HG03103 (cell line): ENCODE measurements around the gene MAP6D1.
A peak's percentile ranks its signal among the peaks of the same experiment; 100 is the strongest.
"Not testable (repeated sequence)": the region's sequence is repeated elsewhere in the genome, so short reads cannot be mapped to it uniquely, and the experiment has no call there.

Source experiments
- ATAC-seq: cut with Tn5 transposase; IDR thresholded peaks from one replicate; pipeline ENCODE4 v1.9.1; 2021; ENCODE audit warnings: low read depth; ENCODE audit not compliant: unreplicated experiment

Gene MAP6D1

DNA sequence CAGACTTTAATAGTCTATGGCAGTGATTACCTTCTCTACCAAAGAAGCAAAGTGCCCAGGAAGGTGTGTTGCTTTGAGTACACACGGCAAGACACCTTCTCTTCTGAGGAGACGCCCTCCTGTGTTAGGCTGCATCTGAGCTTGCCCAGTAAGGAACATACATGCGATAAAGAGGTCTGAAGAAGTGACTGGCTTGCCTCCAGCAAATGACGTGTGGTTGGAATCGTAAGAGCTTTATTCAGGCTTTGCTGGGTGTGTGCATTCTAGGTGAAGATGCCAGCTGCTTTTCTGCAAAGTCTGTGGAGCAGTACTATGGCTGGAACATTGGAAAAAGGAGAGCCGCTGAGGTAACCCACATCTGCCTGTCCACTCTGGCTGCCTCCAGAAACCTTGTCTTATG is 22.4 kb downstream of the MAP6D1 start:
- no peak for ATAC-seq

DNA sequence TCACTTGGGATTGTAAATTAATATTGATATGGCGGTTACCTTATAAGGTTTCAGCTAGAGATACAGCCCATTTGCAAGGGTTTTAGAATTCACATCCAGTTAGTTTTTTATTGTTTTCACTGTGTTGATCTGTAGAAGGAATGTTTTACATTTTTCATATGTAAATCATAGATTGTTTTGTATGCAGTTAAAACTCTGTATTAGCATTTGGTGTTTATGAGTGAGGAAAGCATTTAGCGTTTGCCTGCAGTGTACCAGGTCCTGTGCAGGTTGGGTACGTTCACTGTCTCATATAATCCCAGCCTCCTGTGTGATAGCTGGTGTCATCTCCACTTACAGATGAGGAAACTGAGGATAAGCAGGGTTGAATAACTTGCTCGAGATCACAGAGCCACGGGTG is 23.8 kb downstream of the MAP6D1 start:
- no peak for ATAC-seq

DNA sequence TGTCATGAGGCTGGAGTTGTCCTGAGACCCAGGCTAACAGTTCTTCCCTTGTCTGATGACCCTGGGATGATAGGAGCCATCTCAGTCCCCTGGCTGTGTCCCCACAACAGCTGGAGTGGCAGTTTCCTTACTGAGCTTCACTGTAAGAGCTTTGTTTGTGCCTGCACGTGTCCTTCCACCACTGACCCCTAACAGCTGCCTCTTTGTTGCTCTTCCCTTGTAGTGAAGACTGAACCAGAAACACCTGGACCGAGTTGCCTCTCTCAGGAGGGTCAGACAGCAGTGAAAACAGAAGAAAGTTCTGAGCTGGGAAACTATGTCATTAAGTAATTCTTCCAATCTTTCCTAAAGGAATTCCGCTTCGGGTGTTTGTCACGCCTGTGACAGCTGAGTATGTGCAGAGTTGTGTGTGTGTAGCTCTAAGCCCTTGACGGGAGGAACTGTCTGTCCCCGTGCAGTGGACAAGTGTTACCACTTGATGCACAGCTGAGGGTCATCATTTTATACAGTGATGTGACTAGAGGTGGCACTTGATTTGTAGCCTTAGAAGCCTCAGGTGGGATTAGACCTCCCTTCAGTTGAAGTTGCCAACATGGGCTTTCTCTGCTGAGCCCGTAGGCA is 25.0 kb downstream of the MAP6D1 start:
- ATAC-seq, result no peak

DNA sequence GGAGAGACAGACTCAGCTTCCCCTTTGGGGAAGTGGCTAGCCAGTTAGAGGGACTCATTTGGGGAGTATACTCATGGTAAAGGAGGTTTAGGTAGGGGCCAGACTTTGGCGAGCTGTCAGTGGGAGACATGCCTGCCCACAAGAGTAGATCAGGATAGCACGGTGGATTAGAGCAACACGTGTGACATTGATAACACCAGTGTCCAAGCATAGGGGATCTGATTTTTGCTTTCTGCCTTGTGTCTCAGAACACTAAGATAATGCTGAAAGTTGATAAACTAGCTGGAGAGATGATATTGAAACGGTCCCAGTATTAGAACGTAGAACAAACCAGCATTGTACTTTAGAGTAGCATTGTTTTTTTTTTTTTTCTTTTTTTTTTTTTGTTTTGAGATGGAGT is 25.9 kb downstream of the MAP6D1 start:
- ATAC-seq, result no peak

DNA sequence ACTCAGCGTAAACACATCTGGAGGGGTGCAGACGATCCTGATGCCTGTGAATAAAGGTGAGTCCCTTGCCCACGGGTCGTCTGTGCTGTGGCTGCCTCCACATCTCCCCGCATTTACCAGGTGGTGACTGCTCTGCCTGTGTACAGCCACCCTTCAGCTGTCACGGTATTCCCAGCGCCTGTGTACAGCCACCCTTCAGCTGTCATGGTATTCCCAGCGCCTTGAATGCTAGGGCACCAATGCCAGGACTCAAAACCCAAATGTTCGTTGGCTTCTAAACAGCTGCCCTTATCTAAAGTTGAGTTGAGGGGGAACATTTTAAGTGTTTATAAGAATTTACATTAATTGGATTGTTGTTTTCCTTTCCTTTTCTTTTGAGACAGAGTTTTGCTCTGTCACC is 27.4 kb downstream of the MAP6D1 start:
- no peak for ATAC-seq

DNA sequence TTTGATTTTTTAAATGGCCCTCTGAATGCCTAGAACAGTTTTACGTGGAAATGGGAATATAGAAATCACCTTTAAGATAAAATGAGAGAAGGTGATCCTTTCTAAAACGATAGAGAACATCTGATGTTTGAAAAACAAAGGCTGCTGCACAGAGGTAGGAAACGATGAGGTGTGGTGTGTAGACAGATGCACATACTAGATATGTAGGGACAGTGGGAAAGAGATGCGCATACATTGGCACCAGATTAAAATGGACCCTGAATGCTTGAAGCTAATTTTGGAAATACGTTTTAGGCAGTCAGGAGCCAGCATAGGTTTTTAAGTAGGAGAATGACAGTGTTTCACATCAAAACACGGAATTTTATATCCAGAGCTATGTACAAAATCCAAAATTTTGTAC is 29.0 kb downstream of the MAP6D1 start:
- no peak for ATAC-seq

DNA sequence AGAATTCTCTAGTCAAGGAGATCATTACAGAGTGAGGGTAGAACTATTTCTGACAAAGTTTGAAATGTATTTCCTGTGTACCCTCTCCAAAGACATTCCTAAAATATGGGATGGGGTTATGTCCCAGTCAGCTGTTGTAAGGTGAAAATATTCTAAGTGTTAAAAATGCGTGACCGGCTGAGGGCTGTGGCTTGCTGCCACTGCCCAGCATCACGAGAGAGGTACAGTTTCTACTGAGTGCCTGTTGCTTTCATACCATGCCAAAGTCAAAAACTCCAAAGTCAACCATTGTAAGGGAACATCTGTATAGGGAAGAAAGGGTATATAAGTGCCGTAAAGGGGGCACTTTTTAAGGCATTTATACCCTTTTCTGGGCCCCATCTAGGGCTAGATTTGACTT is 30.9 kb downstream of the MAP6D1 start:
- no peak for ATAC-seq

DNA sequence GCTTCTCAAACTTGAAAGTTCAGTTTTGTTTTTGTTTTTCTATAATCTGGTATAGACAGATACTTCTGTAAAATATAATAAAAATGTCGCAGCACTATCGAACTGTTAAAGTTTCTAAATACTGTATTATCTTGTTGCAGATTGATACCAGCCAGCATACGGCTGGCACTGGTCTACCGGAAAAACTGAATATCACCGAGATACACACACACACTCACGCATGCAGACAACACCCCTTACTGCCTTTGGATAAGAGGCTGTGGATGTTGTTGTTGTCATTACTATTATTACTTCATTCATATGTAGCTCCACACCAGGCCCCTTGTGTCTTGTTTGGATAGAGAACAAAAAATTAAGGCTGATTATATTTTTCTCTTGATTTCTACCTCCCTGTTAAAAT is 32.4 kb downstream of the MAP6D1 start:
- ATAC-seq, result no peak

DNA sequence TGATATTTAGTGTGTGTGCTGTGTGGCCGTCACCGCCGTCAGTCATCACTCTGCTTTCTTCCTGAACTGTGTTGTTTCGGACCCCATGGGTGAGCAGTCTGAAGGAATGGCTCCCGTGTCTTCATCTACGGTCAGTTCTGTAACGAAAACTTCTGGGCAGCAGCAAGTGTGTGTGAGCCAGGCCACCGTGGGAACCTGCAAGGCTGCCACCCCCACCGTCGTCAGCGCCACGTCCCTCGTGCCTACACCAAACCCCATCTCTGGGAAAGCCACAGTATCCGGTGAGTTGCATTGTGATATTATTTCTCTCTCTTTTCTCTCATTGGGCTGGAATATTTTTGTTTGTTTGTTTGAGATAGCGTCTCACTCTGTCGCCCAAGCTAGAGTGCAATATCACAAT is 34.7 kb downstream of the MAP6D1 start:
- ATAC-seq, result no peak

DNA sequence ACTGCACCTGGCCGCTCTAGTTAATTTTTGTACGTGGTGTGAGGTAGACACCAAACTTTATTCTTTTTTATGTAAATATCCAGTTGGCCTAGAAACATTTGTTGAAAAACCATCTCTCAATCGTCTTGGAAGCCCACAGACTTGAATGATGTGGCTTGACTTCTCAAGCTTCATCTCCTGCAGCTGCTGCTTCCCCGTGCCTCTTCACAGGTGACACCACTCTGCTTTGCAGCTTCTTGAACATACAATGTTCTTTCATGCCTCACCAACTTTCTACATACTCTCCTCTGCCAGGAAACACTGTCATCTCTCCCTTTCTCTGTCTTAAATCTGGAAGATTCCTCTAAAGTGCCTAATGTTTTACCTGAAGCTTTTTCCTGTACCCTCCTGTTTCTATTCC is 35.6 kb downstream of the MAP6D1 start:
- ATAC-seq, result no peak

DNA sequence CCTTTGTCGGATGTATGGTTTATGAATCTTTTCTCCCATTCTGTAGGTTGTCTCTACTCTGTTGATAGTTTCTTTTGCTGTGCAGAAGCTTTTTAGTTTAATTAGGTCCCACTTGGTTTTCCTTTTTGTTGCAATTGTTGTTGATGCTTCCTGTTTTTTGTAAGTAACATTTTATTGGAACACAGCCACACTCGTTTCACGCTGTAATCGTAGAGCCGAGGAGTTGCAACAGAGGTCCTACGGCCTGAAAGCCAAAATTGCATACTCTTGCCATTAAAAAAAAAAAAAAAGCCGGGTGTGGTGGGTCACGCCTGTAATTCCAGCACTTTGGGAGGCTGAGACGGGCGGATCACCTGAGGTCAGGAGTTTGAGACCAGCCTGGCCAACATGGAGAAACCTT is 40.9 kb downstream of the MAP6D1 start:
- not testable (repeated sequence) for ATAC-seq

DNA sequence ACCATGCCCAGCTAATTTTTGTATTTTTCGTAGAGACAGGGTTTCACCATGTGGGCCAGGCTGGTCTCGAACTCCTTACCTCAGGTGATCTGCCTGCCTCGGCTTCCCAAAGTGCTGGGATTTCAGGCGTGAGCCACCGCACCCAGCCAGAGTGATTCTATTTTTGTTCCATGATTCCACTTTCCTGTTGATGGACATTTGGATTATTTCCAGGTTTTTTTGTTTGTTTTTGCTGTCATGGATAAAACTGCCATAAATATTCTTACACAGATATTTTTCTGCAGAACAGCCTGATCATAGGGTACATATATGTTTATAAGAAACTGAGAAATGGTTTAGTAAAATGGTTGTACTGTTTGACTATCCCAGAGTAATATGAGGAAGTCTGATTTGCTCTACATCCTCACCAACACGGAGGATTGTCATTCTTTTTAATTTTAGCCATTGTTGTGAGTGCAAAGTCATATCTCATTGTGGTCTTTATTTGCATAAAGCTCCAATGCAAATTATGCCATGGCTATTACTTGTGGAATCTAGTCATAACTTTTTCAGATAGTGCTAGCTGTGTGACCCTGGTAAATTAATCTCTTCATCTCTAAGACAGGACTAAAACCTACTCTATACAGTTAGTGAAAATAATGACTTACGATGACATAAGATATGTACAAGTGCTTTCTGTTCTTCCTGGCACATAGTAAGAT is 42.7 kb downstream of the MAP6D1 start:
- ATAC-seq, result no peak

DNA sequence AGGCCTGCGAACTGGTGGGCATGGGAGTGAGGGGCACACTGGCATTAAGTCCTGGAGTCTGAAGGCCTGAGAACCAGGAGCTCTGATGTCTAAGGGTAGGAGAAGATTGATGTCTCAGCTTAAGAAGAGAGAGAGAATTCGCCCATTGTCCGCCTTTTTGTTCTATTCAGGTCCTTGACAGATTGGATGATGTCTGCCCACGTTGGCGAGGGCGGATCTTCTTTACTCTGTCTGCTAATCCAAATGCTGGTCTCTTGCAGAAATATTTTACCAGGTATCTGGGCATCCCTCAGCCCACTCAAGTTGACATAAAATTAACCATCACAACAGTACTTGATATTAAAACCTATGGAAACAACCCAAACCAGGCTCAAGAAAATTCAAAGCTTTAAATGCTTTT is 44.1 kb downstream of the MAP6D1 start:
- ATAC-seq, result no peak

DNA sequence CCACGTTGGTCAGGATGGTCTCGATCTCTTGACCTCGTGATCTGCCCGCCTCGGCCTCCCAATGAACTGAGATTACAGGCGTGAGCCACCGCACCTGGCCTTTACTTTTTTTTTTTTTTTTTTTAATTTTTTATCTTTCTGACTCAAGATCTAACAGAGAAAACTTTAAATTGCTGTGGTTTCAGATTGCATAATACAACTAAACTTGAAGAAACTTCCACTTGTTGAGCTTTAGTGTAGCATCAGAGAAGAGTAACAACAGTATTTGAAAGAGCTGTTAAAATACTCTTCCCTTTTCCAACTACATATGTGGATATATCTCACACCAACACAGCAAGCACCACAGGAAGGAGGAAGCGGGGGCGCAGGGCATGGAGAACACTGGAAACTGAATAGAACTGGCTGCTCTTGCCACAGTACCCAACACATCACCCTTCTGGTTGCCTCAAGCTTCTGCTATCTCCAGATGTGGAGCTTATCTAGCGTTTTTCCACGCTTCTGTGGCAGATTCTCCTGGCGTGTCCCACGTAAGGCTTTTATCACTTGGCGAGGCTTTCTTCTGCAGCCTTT is 45.4 kb downstream of the MAP6D1 start:
- ATAC-seq, result no peak

DNA sequence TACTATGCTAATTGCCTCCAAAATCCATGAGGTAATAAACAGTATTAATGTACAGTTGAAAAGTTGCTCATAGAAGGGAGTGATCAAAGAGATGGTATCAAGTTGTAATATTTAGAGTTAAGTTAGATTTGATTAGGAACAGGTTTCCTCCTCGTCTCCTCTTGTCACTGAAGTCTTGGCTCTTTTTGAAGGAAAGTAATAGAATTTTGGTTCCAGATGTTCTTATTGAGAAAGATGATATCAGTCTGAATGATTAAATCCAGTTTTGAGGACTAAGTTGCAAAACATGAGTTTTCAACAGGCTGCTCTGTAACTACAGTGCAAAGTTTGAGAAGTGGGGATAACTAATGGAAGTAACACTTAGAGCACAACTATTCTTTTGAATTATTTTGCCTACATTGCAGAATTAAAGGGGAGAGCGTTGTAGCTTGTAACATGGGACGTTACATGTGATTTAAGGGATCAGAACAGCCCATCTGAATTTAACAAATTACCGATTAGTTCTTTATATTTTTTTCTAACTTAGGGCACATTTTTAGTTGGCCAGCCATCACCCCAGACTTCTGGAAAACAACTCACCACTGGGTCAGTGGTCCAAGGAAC is 48.3 kb downstream of the MAP6D1 start:
- ATAC-seq, result no peak

DNA sequence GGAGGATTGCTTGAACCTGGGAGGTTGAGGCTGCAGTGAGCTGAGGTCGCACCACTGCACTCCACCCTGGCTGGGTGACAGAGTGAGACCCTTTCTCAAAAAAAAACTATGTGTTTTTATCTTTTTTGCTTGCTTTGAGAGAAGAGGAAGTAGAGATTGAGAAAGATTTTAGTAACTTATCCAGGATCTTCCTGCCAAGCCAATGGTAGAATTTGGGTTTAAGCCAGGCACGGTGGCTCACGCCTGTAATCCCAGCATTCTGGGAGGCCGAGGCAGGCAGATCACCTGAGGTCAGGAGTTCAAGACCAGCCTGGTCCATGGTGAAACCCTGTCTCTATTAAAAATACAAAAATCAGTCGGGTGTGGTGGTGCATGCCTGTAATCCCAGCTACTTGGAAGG is 48.9 kb downstream of the MAP6D1 start:
- ATAC-seq, result not testable (repeated sequence)

DNA sequence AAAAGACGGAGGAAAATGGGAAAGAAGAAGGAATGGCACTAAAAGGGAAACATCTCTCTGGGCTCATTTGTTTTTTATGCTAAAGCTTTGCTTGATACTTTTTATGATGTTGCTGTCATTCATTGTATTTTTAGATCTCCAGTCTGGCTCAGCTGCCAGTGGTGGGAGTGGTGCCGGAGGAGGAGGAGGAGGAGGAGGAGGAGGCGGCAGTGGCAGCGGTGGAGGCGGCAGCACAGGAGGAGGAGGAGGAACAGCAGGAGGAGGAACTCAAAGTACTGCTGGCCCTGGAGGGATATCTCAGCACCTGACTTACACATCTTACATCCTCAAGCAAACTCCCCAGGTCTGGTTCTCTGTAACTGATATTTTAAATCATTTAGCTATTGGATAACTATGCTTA is 49.6 kb downstream of the MAP6D1 start:
- no peak for ATAC-seq

DNA sequence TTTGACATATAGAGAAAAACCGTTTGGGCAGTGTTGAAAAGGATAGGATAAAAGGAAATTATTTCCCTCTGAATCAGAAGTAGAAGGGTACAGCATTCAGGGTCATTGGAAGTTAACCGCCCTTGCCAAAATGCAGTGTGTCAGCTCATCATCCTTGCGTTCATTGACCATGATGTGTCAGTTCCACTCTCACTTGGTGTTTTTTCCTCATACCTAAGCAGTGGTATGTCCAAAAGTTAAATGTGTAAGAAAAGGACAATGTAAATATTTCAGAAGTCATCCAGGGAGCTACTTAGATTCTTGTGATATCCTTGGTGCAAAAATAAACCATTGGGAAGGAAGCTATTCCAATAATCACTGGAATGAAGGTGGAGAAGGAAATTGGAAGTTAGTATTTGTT is 50.7 kb downstream of the MAP6D1 start:
- ATAC-seq, result no peak

DNA sequence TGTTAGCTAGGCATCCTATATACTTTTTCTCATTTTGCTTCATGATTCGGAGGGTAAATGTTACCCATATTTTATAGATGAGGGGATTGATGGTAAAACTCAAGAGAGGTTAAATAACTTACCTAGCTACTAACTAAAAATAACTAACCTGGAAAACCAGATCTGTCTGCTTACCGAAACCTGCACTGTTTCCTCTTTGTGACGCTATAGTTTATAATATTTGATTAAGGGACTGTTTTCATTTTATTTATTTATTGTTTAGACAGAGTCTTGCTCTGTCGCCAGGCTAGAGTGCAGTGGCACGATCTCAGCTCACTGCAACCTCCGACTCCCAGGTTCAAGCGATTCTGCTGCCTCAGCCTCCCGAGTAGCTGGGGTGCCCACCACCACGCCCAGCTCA is 55.9 kb downstream of the MAP6D1 start:
- ATAC-seq, result no peak

DNA sequence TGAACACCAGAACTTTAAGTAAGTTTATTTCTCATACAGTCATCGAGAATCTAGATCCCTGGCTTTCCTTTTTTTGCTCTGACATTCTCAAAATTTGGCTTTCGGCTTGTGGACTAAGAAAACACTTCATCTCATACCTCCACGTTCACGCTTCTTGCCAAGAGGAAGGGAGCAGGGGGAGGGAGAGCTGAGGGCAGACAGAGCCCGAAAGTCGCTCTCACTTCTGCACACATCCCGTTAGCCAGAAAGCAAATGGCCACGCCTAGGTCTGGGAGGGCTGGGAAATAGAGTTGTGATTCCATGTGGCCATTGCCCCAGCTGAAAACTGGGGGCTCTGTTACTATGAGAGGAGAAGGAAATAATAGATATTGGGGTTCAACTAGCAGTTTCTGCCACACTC is 57.3 kb downstream of the MAP6D1 start:
- no peak for ATAC-seq

DNA sequence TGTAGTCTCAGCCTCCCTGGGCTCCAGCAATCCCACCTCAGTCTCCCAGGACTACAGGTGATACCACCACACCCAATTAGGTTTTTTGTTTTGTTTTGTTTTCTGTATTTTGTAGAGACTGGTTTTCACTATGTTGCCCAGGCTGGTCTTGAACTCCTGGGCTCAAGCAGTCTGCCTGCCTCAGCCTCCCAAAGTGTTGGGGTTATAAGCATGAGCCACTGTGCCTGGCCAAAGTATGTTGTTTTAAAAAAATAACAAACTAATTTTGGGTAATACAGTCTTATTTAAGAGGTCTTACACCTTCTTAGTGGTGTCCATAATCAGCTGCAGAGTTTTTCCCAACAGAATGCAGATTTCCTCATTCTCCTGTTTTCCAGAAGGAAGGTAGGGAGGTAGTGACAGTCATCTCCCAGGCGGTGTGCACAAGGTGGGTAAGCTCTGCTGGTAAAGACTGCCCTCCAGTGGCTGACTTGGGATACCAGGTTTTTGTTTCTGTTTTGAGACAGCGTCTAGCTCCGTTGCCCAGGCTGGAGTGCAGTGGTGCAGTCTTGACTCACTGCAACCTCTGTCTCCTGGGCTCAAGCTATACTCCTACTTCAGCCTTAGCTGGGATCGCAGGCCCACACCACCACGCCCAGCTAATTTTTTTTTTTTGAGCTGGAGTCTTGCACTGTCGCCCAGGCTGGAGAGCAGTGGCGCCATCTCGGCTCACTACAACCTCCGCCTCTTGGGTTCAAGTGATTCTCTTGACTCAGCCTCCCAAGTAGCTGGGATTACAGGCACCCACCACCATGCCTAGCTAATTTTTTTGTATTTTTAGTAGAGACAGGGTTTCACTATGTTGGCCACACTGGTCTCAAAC is 58.4 kb downstream of the MAP6D1 start:
- peak; percentile 71 for ATAC-seq
